ENCODE measurements around the gene PACSIN1. TPM values are rescaled to one million over a fixed set of nuclear protein-coding genes. Genes with fewer than 3 reads are reported as not detected.

PACSIN1 gene
- total and polyA plus RNA-seq, 2 of the 4 experiments (the other 2 are of a cell fraction) = 0.02 TPM; not detected in 1

DNA sequence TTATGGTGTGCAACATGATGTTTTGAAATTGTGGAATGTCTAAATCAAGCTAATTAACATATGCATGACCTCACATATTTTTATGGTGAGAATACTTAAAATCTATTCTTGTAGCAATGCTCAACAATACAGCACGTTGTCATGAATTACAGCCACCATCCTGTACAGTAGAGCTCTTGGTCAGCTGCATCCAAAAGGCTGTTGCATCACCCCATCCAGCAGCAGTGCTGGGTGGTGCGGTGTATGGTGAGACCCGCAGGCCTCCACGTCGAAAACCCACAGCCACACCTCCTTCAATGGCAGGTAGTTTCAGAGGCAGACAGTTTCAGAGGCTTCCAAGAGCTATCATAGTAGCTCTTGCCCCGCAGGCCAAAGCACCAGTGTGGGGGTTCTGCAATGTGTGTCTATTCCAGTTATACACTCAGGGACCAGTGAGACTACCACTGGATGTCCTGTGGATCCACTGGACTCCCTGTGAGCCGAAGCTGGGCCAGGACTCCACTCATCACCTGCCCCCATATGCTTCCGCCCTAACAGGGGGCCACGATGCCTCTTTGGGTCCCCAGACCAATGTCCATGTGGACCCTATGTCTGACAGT lies 23.4 kb downstream of the PACSIN1 start:
- no peak overlapping the region for H3K14ac ChIP-seq (replicated peaks; ENCODE audit: low read depth, low read length)
- no peak overlapping the region for H3K56ac ChIP-seq (ENCODE audit: extremely low read depth, insufficient read depth, low read length)
- peaks cover 2% of the 10 kb centered on the region; the same call in 1 of the 2 replicates for H3K4me1 ChIP-seq (ENCODE audit: control insufficient read depth, insufficient read depth, low read length)
- H2AK9ac ChIP-seq (replicated peaks; ENCODE audit: low read depth, low read length, poor library complexity) = no peak overlapping the region
- H3K79me1 ChIP-seq (ENCODE audit: low read depth in 1 of 2, low read length in 2 of 2) = no peaks in the 10 kb centered on the region
- no peak overlapping the region for H4K5ac ChIP-seq (ENCODE audit: low read depth, low read length)
- DNase-seq = no peak
- no peak overlapping the region for H3K27ac ChIP-seq (ENCODE audit: insufficient read depth, low read length)
- H4K8ac ChIP-seq (ENCODE audit: low read depth in 2 of 2, low read length in 2 of 2) = no peak overlapping the region
- H2BK5ac ChIP-seq (ENCODE audit: low read depth, low read length, poor library complexity, severe bottlenecking) = no peak overlapping the region
- POLR2A ChIA-PET (ENCODE audit: unreplicated experiment) = no interaction called here
- H2BK120ac ChIP-seq (ENCODE audit: low read depth, low read length) = no peak overlapping the region
- H3K9me3 ChIP-seq (ENCODE audit: control insufficient read depth, insufficient read depth, low read length) = no peaks in the 10 kb centered on the region
- no peaks in the 10 kb centered on the region for H3K9me1 ChIP-seq (ENCODE audit: insufficient read depth, low read length)
- no peaks in the 10 kb centered on the region for H4K20me1 ChIP-seq (ENCODE audit: insufficient read depth, low read length)
- intact Hi-C loops (cut with micrococcal nuclease) (no loop called here), dilution Hi-C loops (cut with HindIII; ENCODE audit: low sequenced_read_pairs, unreplicated experiment) (no loop called here), in situ Hi-C loops (cut with MboI; ENCODE audit: low sequenced_read_pairs) (no loop called here)
- no peak overlapping the region for H2BK20ac ChIP-seq (ENCODE audit: low read depth, low read length)
- no peak overlapping the region for H3K4ac ChIP-seq (ENCODE audit: low read depth, low read length)
- no peak overlapping the region for H3K4me2 ChIP-seq (ENCODE audit: low read depth, low read length)
- H3K36me3 ChIP-seq (ENCODE audit: control insufficient read depth, insufficient read depth, low read length) = no peaks in the 10 kb centered on the region
- no peak overlapping the region for H3K4me3 ChIP-seq (ENCODE audit: insufficient read depth, low read depth, low read length)
- H2AK5ac ChIP-seq (ENCODE audit: low read depth, low read length) = no peak overlapping the region
- no peak overlapping the region for H3K18ac ChIP-seq (ENCODE audit: low read depth, low read length)
- H3K27me3 ChIP-seq (ENCODE audit: control insufficient read depth, insufficient read depth, low read length) = peaks cover 22% of the 10 kb centered on the region
- TF ChIP-seq, protein P1, sequence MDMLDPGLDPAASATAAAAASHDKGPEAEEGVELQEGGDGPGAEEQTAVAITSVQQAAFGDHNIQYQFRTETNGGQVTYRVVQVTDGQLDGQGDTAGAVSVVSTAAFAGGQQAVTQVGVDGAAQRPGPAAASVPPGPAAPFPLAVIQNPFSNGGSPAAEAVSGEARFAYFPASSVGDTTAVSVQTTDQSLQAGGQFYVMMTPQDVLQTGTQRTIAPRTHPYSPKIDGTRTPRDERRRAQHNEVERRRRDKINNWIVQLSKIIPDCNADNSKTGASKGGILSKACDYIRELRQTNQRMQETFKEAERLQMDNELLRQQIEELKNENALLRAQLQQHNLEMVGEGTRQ (IDR thresholded peaks at IDR 0.05; ENCODE audit: low read depth, low read length) = no peak
- TF ChIP-seq RCOR1 (IDR thresholded peaks at IDR 0.05; ENCODE audit: insufficient replicate concordance, low read length) (no peak), CHD1 (IDR thresholded peaks at IDR 0.05; ENCODE audit: low read depth, low read length) (no peak), MXI1 (IDR thresholded peaks at IDR 0.05; ENCODE audit: borderline replicate concordance, low read depth, low read length) (no peak), CEBPB (IDR thresholded peaks at IDR 0.05; ENCODE audit: low read depth, low read length) (no peak)
- no peak overlapping the region for H4K91ac ChIP-seq (ENCODE audit: insufficient read depth, low read depth, low read length)
- no peak overlapping the region for H3K9ac ChIP-seq (ENCODE audit: low read depth, low read length)
- CTCF ChIA-PET = no interaction called here
- H3K23ac ChIP-seq (ENCODE audit: low read depth, low read length) = no peak overlapping the region
- ATAC-seq (ENCODE audit: low read depth) = no peak
- no peak overlapping the region for H2AFZ ChIP-seq (replicated peaks; ENCODE audit: low read length, poor library complexity)
- BruUV-seq (replicated peaks) = no TSS peak
- no peak overlapping the region for H2BK15ac ChIP-seq (ENCODE audit: low read depth, low read length)
- 80% methylated on average over 1 of the region's 9 CpGs; no CpG with 5 or more reads in 1 of the 2 experiments for WGBS, 2 experiments (ENCODE audit: extremely low coverage in 2 of 2, insufficient read length in 1 of 2)
